ENCODE results near the gene RAD23B. TPM values are rescaled to one million over a fixed set of nuclear protein-coding genes. Genes with fewer than 3 reads are reported as not detected.

RAD23B gene
- total RNA-seq, 4 donors from 2014 or later: 71.0 to 109 (median 76.2) TPM

- no peak for TF ChIP-seq CTCF (IDR thresholded peaks at IDR 0.05; ENCODE audit: low read depth)
These were observed 30.5 kb downstream of the RAD23B start for GRCh38 chr9:107313555-107314096.

- TF ChIP-seq CTCF (IDR thresholded peaks at IDR 0.05; ENCODE audit: low read depth): no peak
These were observed 31.7 kb downstream of the RAD23B start for GRCh38 chr9:107314763-107315162.

GRCh38 chr9:107316795-107317661 is 33.9 kb downstream of the RAD23B start:
- no peak for TF ChIP-seq CTCF (IDR thresholded peaks at IDR 0.05; ENCODE audit: low read depth)

GRCh38 chr9:107322643-107323042 is 39.6 kb downstream of the RAD23B start:
- TF ChIP-seq CTCF (IDR thresholded peaks at IDR 0.05; ENCODE audit: low read depth): no peak

GRCh38 chr9:107323836-107324585 is 40.9 kb downstream of the RAD23B start:
- TF ChIP-seq CTCF (IDR thresholded peaks at IDR 0.05; ENCODE audit: low read depth): no peak

- TF ChIP-seq CTCF (IDR thresholded peaks at IDR 0.05; ENCODE audit: low read depth): no peak
These were observed 42.8 kb downstream of the RAD23B start for GRCh38 chr9:107325842-107326241.

- no peak for TF ChIP-seq CTCF (IDR thresholded peaks at IDR 0.05; ENCODE audit: low read depth)
These were observed 45.4 kb downstream of the RAD23B start for GRCh38 chr9:107328510-107328909.
